ENCODE results near the gene SSTR3. TPM values are rescaled to one million over a fixed set of nuclear protein-coding genes. Genes with fewer than 3 reads are reported as not detected.

The SSTR3 gene
- total and polyA plus RNA-seq, 10 of the 15 experiments (the other 5 are each of a cell fraction or from before 2014, with no cell fraction given), result 0.03 to 4.5 (median 2.4) TPM

DNA sequence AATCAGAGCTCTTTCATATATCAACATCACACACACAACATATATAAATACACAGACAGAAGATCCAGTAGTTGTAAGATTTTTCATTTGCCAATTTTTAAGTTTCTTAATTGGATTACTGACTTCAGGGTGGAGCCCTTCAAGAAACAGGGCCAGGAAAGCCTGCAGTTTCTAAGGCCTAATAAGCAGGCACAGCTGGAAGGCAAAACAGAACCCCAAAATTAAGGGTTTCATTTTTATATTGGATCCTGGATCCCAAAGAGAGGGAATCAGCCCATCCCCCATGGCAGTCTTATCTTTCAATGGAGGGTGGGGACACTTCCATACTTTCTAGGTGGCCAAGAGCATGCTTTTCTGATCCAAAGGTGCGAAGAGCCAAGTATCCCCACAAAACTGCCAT is 19.5 kb downstream of the SSTR3 start (continued):
- TF ChIP-seq, protein P1, sequence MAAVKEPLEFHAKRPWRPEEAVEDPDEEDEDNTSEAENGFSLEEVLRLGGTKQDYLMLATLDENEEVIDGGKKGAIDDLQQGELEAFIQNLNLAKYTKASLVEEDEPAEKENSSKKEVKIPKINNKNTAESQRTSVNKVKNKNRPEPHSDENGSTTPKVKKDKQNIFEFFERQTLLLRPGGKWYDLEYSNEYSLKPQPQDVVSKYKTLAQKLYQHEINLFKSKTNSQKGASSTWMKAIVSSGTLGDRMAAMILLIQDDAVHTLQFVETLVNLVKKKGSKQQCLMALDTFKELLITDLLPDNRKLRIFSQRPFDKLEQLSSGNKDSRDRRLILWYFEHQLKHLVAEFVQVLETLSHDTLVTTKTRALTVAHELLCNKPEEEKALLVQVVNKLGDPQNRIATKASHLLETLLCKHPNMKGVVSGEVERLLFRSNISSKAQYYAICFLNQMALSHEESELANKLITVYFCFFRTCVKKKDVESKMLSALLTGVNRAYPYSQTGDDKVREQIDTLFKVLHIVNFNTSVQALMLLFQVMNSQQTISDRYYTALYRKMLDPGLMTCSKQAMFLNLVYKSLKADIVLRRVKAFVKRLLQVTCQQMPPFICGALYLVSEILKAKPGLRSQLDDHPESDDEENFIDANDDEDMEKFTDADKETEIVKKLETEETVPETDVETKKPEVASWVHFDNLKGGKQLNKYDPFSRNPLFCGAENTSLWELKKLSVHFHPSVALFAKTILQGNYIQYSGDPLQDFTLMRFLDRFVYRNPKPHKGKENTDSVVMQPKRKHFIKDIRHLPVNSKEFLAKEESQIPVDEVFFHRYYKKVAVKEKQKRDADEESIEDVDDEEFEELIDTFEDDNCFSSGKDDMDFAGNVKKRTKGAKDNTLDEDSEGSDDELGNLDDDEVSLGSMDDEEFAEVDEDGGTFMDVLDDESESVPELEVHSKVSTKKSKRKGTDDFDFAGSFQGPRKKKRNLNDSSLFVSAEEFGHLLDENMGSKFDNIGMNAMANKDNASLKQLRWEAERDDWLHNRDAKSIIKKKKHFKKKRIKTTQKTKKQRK (IDR thresholded peaks at IDR 0.05; ENCODE audit: low read depth, low read length), result no peak
- TF ChIP-seq, protein P2, sequence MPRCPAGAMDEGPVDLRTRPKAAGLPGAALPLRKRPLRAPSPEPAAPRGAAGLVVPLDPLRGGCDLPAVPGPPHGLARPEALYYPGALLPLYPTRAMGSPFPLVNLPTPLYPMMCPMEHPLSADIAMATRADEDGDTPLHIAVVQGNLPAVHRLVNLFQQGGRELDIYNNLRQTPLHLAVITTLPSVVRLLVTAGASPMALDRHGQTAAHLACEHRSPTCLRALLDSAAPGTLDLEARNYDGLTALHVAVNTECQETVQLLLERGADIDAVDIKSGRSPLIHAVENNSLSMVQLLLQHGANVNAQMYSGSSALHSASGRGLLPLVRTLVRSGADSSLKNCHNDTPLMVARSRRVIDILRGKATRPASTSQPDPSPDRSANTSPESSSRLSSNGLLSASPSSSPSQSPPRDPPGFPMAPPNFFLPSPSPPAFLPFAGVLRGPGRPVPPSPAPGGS (IDR thresholded peaks at IDR 0.05; ENCODE audit: borderline replicate concordance, insufficient read depth, low read depth, low read length, poor library complexity, severe bottlenecking), result no peak
- no peak for TF ChIP-seq MXI1 (IDR thresholded peaks at IDR 0.05; ENCODE audit: low read depth, low read length)

DNA sequence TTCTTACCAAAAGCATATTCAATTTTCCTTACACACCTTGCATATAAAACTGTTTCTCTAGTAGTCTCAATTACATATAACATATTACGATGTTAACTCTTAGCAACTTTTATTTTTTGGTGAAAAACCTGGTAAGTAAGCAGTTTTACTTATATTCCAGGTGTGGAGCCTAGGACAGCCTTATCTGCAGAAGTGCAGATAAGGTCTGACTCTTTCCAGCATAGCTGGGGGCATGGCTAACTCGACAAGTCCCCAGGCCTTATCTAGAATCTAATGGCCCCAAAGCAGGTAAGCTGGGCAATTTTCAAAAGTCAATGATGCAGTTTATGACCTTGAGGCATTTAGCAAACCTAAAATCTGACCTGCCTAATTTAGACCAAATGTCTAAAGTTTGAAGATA is 20.1 kb downstream of the SSTR3 start:
- no peak for ATAC-seq
- H3K4me2 ChIP-seq (ENCODE audit: control insufficient read depth, insufficient read depth), result no peak overlapping the region
- H3K4me3 ChIP-seq, result no peak overlapping the region
- no peaks in the 10 kb centered on the region for H4K20me1 ChIP-seq (ENCODE audit: control insufficient read depth, insufficient read depth)
- TF ChIP-seq ZZZ3 (IDR thresholded peaks at IDR 0.05; ENCODE audit: control insufficient read depth, insufficient read length, low read depth) (no peak), PAX8 (IDR thresholded peaks at IDR 0.05) (no peak), SP1 (IDR thresholded peaks at IDR 0.05; ENCODE audit: low read depth, low read length) (no peak), TCF7 (IDR thresholded peaks at IDR 0.05; ENCODE audit: borderline replicate concordance) (no peak), NFIC (IDR thresholded peaks at IDR 0.05; ENCODE audit: low read depth, low read length) (no peak), ZNF622 (IDR thresholded peaks at IDR 0.05) (no peak), TCF3 (IDR thresholded peaks at IDR 0.05; ENCODE audit: borderline replicate concordance, insufficient read depth, low read depth, low read length) (no peak), GABPA (IDR thresholded peaks at IDR 0.05; ENCODE audit: low read depth) (no peak), CHD1 (IDR thresholded peaks at IDR 0.05; ENCODE audit: low read depth, low read length) (no peak)
- TF ChIP-seq, protein P3, sequence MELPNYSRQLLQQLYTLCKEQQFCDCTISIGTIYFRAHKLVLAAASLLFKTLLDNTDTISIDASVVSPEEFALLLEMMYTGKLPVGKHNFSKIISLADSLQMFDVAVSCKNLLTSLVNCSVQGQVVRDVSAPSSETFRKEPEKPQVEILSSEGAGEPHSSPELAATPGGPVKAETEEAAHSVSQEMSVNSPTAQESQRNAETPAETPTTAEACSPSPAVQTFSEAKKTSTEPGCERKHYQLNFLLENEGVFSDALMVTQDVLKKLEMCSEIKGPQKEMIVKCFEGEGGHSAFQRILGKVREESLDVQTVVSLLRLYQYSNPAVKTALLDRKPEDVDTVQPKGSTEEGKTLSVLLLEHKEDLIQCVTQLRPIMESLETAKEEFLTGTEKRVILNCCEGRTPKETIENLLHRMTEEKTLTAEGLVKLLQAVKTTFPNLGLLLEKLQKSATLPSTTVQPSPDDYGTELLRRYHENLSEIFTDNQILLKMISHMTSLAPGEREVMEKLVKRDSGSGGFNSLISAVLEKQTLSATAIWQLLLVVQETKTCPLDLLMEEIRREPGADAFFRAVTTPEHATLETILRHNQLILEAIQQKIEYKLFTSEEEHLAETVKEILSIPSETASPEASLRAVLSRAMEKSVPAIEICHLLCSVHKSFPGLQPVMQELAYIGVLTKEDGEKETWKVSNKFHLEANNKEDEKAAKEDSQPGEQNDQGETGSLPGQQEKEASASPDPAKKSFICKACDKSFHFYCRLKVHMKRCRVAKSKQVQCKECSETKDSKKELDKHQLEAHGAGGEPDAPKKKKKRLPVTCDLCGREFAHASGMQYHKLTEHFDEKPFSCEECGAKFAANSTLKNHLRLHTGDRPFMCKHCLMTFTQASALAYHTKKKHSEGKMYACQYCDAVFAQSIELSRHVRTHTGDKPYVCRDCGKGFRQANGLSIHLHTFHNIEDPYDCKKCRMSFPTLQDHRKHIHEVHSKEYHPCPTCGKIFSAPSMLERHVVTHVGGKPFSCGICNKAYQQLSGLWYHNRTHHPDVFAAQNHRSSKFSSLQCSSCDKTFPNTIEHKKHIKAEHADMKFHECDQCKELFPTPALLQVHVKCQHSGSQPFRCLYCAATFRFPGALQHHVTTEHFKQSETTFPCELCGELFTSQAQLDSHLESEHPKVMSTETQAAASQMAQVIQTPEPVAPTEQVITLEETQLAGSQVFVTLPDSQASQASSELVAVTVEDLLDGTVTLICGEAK (IDR thresholded peaks at IDR 0.05; ENCODE audit: borderline replicate concordance), result no peak
- ChIA-PET POLR2A (no interaction called here), SMC1A (ENCODE audit: uncharacterized antibody, unreplicated experiment) (interaction anchor here (0.8 to 5.5 kb wide), 11 partner anchors 9 to 215 kb away, joined by 3 to 64 read pairs (median 5); partner anchors contain the start of gene IL2RB), CTCF (interaction anchor here (0.9 to 6.4 kb wide), 10 partner anchors 15 to 149 kb away, joined by 3 to 53 read pairs (median 5); partner anchors contain the start of gene IL2RB), RAD21 (ENCODE audit: unreplicated experiment) (interaction anchor here (0.8 to 3.2 kb wide), 3 partner anchors 28 to 93 kb away, joined by 3 to 22 read pairs (median 3); partner anchors contain the start of gene IL2RB)
- H3K9ac ChIP-seq (ENCODE audit: control insufficient read depth, insufficient read depth, low read length), result no peak overlapping the region
- H3K4me1 ChIP-seq (ENCODE audit: control insufficient read depth, insufficient read depth, low read length), result peaks cover 8% of the 10 kb centered on the region; the same call in 1 of the 2 replicates
- intact Hi-C loops (cut with micrococcal nuclease; ENCODE audit: unreplicated experiment), result loop anchor here (10.0 kb wide), 2 partner anchors 47 to 407 kb away; partner anchors contain the start of gene IL2RB
- no peaks in the 10 kb centered on the region for H3K36me3 ChIP-seq (ENCODE audit: control insufficient read depth in 2 of 2, insufficient read depth in 2 of 2, low read length in 1 of 2)
- no peaks in the 10 kb centered on the region for H3K79me2 ChIP-seq (ENCODE audit: control insufficient read depth, insufficient read depth, low read length)
- no peaks in the 10 kb centered on the region for H3K27me3 ChIP-seq (replicated peaks in 1 of 2; ENCODE audit: control insufficient read depth in 2 of 2, insufficient read depth in 2 of 2, low read length in 1 of 2)
- WGBS (ENCODE audit: insufficient coverage, insufficient replicate concordance, low lambda C conversion rate, missing lambda C conversion rate), result 97% methylated on average over 2 of the region's 2 CpGs
- DNase-seq (ENCODE audit: low read depth, low spot score), result no peak
- no peak overlapping the region for H3K27ac ChIP-seq (ENCODE audit: control insufficient read depth, insufficient read depth)
- no peaks in the 10 kb centered on the region; the same call in 2 of the 3 replicates for H3K9me3 ChIP-seq (replicated peaks; ENCODE audit: control insufficient read depth, insufficient read depth, low read length)
- no TSS peak for BruUV-seq (replicated peaks)
- in situ Hi-C loops (cut with MboI), result no loop called here
- no peak overlapping the region for H2AFZ ChIP-seq (ENCODE audit: control insufficient read depth, low read depth, low read length)
- no peak for FAIRE-seq

All from GM12878 (cell line).